SJSA1 (cell line): Measurements from ENCODE around the gene JAKMIP1. TPM values are rescaled to one million over a fixed set of nuclear protein-coding genes. Genes with fewer than 3 reads are reported as not detected.

Source experiments
- DNase-seq, 2 experiments: peaks; one replicate each; pipeline ENCODE4 v3.0.0-alpha.2; 2015 to 2020; ENCODE audit warnings: low spot score in 2 of 2, low read depth in 1 of 2
- H3K27ac ChIP-seq: fragments of 250-450 bp; sonication (Bioruptor Pico); 2 replicates; pipeline ENCODE4 v1.5.1; 2020; ENCODE audit warnings: mild to moderate bottlenecking, moderate library complexity
- H3K27me3 ChIP-seq: fragments of 250-450 bp; sonication (Bioruptor Pico); replicated peaks from 2 replicates; pipeline ENCODE4 v1.5.1; 2020; ENCODE audit warnings: mild to moderate bottlenecking, moderate library complexity
- H3K36me3 ChIP-seq: fragments of 250-450 bp; sonication (Bioruptor Pico); 2 replicates; pipeline ENCODE4 v1.5.1; 2020; ENCODE audit warnings: mild to moderate bottlenecking
- H3K4me1 ChIP-seq: fragments of 250-450 bp; sonication (Bioruptor Pico); replicated peaks from 2 replicates; pipeline ENCODE4 v1.6.1; 2021; ENCODE audit warnings: mild to moderate bottlenecking
- H3K4me3 ChIP-seq: fragments of 250-450 bp; sonication (Bioruptor Pico); 2 replicates; pipeline ENCODE4 v1.5.1; 2020; ENCODE audit warnings: mild to moderate bottlenecking
- H3K9me3 ChIP-seq: fragments of 250-450 bp; sonication (Bioruptor Pico); replicated peaks from 2 replicates; pipeline ENCODE4 v1.5.1; 2020; ENCODE audit warnings: mild to moderate bottlenecking
- total RNA-seq: library from RNA; depleted of rRNA; stranded (reverse); fragments of >200 nt; shearing (Covaris generic); gene quantifications from 2 replicates; pipeline ENCODE4 v1.2.3, GENCODE V29; 2014

Gene JAKMIP1
- total RNA-seq, 1 experiment from 2014 or later: not detected

- Histone ChIP-seq H3K9me3 (no peaks in the 10 kb centered on the region), H3K36me3 (no peaks in the 10 kb centered on the region), H3K27ac (no peak overlapping the region), H3K4me3 (no peak overlapping the region), H3K27me3 (no peaks in the 10 kb centered on the region), H3K4me1 (no peaks in the 10 kb centered on the region)
- no peak for DNase-seq
Observed at GRCh38 chr4:6191448-6192130, 8.8 kb downstream of the JAKMIP1 start.

DNA sequence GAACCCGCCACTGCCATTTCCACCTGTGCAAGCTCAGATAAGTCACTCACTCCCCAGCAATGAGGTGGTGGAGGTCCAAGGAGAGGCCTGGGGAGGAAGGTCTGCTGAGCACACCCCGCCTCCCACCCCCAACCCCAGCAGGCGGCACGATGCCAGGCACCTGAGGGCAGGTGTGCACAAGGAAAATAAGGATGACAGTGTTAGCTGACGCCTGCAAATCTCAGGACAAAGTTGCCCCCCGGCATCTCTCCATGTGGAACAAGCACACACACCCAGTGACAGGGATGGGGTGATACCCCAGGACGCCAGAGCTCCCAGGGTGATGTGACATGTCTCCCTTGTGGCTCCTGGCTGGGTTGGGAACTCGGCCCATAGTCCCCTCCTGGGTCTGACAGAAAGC lies 9.9 kb downstream of the JAKMIP1 start:
- Histone ChIP-seq H3K36me3 (no peaks in the 10 kb centered on the region), H3K4me3 (no peak overlapping the region), H3K4me1 (no peaks in the 10 kb centered on the region), H3K9me3 (no peaks in the 10 kb centered on the region), H3K27me3 (no peaks in the 10 kb centered on the region), H3K27ac (no peak overlapping the region)
- no peak for DNase-seq

- H3K27ac ChIP-seq: no peak overlapping the region
Observed at GRCh38 chr4:6189511-6189910, 10.8 kb downstream of the JAKMIP1 start.

DNA sequence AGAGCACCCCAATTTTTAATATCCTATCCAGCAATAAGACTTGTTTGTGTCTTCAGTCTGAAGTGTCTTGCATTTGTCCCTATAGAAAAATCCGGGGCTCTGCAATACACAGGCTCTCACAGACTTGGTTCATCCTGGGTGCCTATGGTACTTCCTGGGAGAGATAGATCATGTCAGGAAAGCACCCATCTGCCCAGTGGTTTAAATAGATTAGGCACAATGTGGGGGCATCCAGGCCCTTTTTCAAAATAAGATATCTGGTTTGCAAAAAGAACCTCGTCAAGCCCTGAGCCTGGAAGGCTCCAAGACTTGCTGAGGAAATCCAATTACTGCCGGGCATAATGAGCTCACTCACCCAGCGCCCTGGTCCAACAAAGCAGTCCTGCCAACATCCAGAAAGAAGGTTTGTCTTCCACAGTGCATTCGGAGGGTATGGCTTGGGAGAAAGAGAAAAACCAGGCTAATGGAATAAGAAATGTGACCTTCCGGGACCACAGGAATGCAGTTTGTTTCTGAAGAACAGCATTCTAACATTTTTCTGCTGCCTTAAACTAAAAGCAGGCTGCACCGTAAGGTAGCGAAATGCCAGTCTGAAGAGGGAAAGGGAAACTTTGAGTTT lies 11.6 kb downstream of the JAKMIP1 start:
- no peak overlapping the region for H3K4me3 ChIP-seq
- no peak for DNase-seq
- no peak overlapping the region for H3K27ac ChIP-seq

More at GRCh38 chr4:6189511-6189910, 10.8 kb downstream of the JAKMIP1 start:
- no peaks in the 10 kb centered on the region for H3K4me1 ChIP-seq
- H3K27me3 ChIP-seq: no peaks in the 10 kb centered on the region
- no peaks in the 10 kb centered on the region for H3K9me3 ChIP-seq
- H3K4me3 ChIP-seq: no peak overlapping the region
- no peaks in the 10 kb centered on the region for H3K36me3 ChIP-seq
- DNase-seq: no peak

DNA sequence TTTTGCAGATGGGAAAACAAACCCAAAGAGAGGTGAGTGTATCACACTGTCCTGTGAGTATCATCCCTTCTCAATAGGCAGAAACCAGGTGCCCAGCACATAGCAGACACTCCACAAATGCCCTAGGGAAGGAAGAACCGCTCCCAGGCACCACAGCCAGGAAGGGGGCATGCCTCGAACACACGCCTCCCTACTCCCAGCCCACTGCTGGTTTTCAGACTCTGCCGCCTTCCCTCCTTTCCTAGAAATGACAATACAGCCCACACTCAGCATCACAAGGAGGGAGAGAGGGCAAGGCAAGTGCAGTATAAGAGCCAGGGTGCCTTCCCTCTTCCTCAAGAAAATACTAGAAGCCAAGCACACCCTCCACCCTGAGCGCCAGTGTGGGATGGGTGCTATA lies 16.2 kb downstream of the JAKMIP1 start:
- DNase-seq: no peak
- Histone ChIP-seq H3K4me1 (no peaks in the 10 kb centered on the region), H3K27me3 (no peaks in the 10 kb centered on the region), H3K4me3 (no peak overlapping the region), H3K27ac (no peak overlapping the region), H3K36me3 (no peaks in the 10 kb centered on the region), H3K9me3 (no peaks in the 10 kb centered on the region)

More for the DNA sequence above, 11.6 kb downstream of the JAKMIP1 start:
- Histone ChIP-seq H3K9me3 (no peaks in the 10 kb centered on the region), H3K36me3 (no peaks in the 10 kb centered on the region), H3K27me3 (no peaks in the 10 kb centered on the region), H3K4me1 (no peaks in the 10 kb centered on the region)

GRCh38 chr4:6183740-6184139 lies 16.6 kb downstream of the JAKMIP1 start:
- no peak overlapping the region for H3K27ac ChIP-seq

GRCh38 chr4:6182376-6183280 lies 17.7 kb downstream of the JAKMIP1 start:
- Histone ChIP-seq H3K4me3 (no peak overlapping the region), H3K27me3 (no peaks in the 10 kb centered on the region), H3K4me1 (no peaks in the 10 kb centered on the region), H3K36me3 (no peaks in the 10 kb centered on the region), H3K9me3 (no peaks in the 10 kb centered on the region), H3K27ac (no peak overlapping the region)
- DNase-seq: no peak

More at GRCh38 chr4:6183740-6184139, 16.6 kb downstream of the JAKMIP1 start:
- H3K36me3 ChIP-seq: no peaks in the 10 kb centered on the region
- no peaks in the 10 kb centered on the region for H3K9me3 ChIP-seq
- H3K27me3 ChIP-seq: no peaks in the 10 kb centered on the region
- no peaks in the 10 kb centered on the region for H3K4me1 ChIP-seq
- DNase-seq: no peak
- no peak overlapping the region for H3K4me3 ChIP-seq

- H3K4me1 ChIP-seq: no peaks in the 10 kb centered on the region
- no peak for DNase-seq
- H3K4me3 ChIP-seq: no peak overlapping the region
- no peaks in the 10 kb centered on the region for H3K36me3 ChIP-seq
- H3K27me3 ChIP-seq: no peaks in the 10 kb centered on the region
- no peak overlapping the region for H3K27ac ChIP-seq
- H3K9me3 ChIP-seq: no peaks in the 10 kb centered on the region
Observed at GRCh38 chr4:6180841-6181631, 19.3 kb downstream of the JAKMIP1 start.

- Histone ChIP-seq H3K27ac (no peak overlapping the region), H3K4me1 (no peaks in the 10 kb centered on the region), H3K36me3 (no peaks in the 10 kb centered on the region), H3K4me3 (no peak overlapping the region), H3K9me3 (no peaks in the 10 kb centered on the region), H3K27me3 (no peaks in the 10 kb centered on the region)
- no peak for DNase-seq
Observed at GRCh38 chr4:6179362-6179761, 21.0 kb downstream of the JAKMIP1 start.

DNA sequence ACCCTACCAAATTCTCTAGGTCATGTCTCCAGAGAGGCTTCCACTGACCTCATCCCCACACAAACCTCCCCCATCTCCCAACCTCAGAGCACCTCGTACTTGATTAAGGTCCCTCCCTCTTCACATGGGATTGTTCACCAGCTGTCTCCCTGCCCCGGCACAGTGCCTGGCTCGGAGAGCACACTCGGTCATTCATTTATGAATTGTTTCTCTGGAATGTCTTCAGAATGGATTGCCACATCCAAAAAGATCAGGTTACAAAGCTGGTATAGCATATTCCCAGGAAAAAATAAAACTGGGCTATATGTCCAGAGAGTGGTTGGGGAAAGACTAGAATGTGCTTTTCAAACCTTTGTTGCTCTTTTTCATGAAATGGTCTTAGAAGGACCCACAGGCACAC lies 21.6 kb downstream of the JAKMIP1 start:
- Histone ChIP-seq H3K27me3 (no peaks in the 10 kb centered on the region), H3K27ac (no peak overlapping the region), H3K4me3 (no peak overlapping the region), H3K36me3 (no peaks in the 10 kb centered on the region), H3K4me1 (no peaks in the 10 kb centered on the region), H3K9me3 (no peaks in the 10 kb centered on the region)
- no peak for DNase-seq

DNA sequence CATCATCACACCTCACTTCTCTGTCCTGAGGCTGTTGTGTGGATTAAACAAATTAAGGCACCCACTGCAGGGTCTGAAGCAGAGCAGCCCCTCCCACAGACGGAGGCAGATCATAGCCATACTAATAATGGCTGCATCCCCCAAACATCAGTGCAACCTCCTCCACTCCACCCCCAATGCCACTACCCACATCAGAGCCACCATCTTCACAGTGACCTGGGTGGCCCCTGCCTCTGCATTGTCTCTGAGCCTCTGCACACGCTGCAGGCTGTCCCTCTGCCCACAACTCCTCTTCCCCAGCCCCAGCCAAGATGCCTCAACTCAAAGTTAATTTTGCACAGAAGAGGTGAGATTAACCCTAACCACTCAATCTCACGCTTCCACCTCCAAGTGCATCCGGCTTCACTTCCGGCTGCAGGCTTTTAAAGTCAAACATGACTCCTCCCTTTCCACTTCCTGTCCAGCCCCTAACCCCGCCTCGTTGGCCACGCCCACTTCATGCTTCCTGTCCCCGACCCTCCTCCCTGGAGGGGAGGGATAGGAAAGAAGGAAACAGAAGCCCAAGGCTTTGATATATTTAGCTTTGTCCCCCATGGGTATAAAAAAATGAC lies 22.7 kb downstream of the JAKMIP1 start:
- DNase-seq: no peak
- no peaks in the 10 kb centered on the region for H3K4me1 ChIP-seq

GRCh38 chr4:6175426-6175825 lies 24.9 kb downstream of the JAKMIP1 start:
- no peaks in the 10 kb centered on the region for H3K36me3 ChIP-seq
- DNase-seq: no peak
- H3K9me3 ChIP-seq: no peaks in the 10 kb centered on the region
- H3K4me3 ChIP-seq: no peak overlapping the region
- H3K27me3 ChIP-seq: no peaks in the 10 kb centered on the region
- H3K4me1 ChIP-seq: no peaks in the 10 kb centered on the region
- H3K27ac ChIP-seq: no peak overlapping the region

More for the DNA sequence above, 22.7 kb downstream of the JAKMIP1 start:
- no peak overlapping the region for H3K27ac ChIP-seq
- H3K36me3 ChIP-seq: no peaks in the 10 kb centered on the region
- H3K9me3 ChIP-seq: no peaks in the 10 kb centered on the region
- no peaks in the 10 kb centered on the region for H3K27me3 ChIP-seq
- no peak overlapping the region for H3K4me3 ChIP-seq

GRCh38 chr4:6172927-6173200 lies 27.5 kb downstream of the JAKMIP1 start:
- H3K4me1 ChIP-seq: no peaks in the 10 kb centered on the region
- DNase-seq: no peak
- no peaks in the 10 kb centered on the region for H3K9me3 ChIP-seq
- no peak overlapping the region for H3K27ac ChIP-seq
- no peak overlapping the region for H3K4me3 ChIP-seq
- H3K36me3 ChIP-seq: no peaks in the 10 kb centered on the region
- no peaks in the 10 kb centered on the region for H3K27me3 ChIP-seq
